ENCODE results near the gene ODAD3.

Gene ODAD3

GRCh38 chr19:11375143-11375948 lies 59.6 kb downstream of the ODAD3 start:
- Histone ChIP-seq H4K20me1 (ENCODE audit: insufficient read depth, low read length) (no peaks in the 10 kb centered on the region), H3K27ac (ENCODE audit: low read length) (peak overlapping the region; percentile 94), H3K27me3 (ENCODE audit: insufficient read depth, low read length, poor library complexity) (no peaks in the 10 kb centered on the region), H3K9ac (ENCODE audit: low read depth, low read length) (peak overlapping the region; percentile 78), H3K79me2 (ENCODE audit: insufficient read depth, low read length) (peaks cover 26% of the 10 kb centered on the region), H3K36me3 (ENCODE audit: insufficient read depth, low read length) (peaks cover 19% of the 10 kb centered on the region), H3K4me3 (ENCODE audit: low read depth in 1 of 2, low read length in 2 of 2) (peak overlapping the region; percentile 25 to 73), H3K4me2 (ENCODE audit: insufficient read depth, low read length) (peak overlapping the region; percentile 97), H3K4me1 (ENCODE audit: insufficient read depth, low read length) (peaks cover 55% of the 10 kb centered on the region), H2AFZ (ENCODE audit: low read depth, low read length) (peak overlapping the region; percentile 64), H3K9me3 (ENCODE audit: insufficient read depth, low read length, severe bottlenecking) (no peaks in the 10 kb centered on the region)
- TF ChIP-seq CTCF (IDR thresholded peaks at IDR 0.05; ENCODE audit: borderline replicate concordance, extremely low read depth, low read length, poor library complexity, severe bottlenecking) (no peak), EZH2 (IDR thresholded peaks at IDR 0.05; ENCODE audit: borderline replicate concordance, low read depth, low read length, severe bottlenecking) (no peak)
- ATAC-seq (ENCODE audit: insufficient read depth, low read depth): peak; percentile 62
- peak; percentile 91 for DNase-seq

GRCh38 chr19:11374433-11375142 lies 60.3 kb downstream of the ODAD3 start, which contains the start of gene SWSAP1:
Gene SWSAP1 (plus strand): TSS chr19:11374666. CDS start chr19:11374681, 15 bp downstream.
- H4K20me1 ChIP-seq (ENCODE audit: insufficient read depth, low read length): no peaks in the 10 kb centered on the region
- peaks cover 20% of the 10 kb centered on the region for H3K79me2 ChIP-seq (ENCODE audit: insufficient read depth, low read length)
- H3K9ac ChIP-seq (ENCODE audit: low read depth, low read length): peak within 1 kb of the TSS; percentile 78
- peak within 1 kb of the TSS; percentile 80 for H2AFZ ChIP-seq (ENCODE audit: low read depth, low read length)
- peaks cover 48% of the 10 kb centered on the region for H3K4me1 ChIP-seq (ENCODE audit: insufficient read depth, low read length)
- H3K27ac ChIP-seq (ENCODE audit: low read length): peak within 1 kb of the TSS; percentile 94
- peak within 1 kb of the TSS; percentile 30 to 73 for H3K4me3 ChIP-seq (ENCODE audit: low read depth in 1 of 2, low read length in 2 of 2)
- peak within 1 kb of the TSS; percentile 97 for H3K4me2 ChIP-seq (ENCODE audit: insufficient read depth, low read length)
- H3K9me3 ChIP-seq (ENCODE audit: insufficient read depth, low read length, severe bottlenecking): no peaks in the 10 kb centered on the region
- peak; percentile 90 for ATAC-seq (ENCODE audit: insufficient read depth, low read depth)
- H3K27me3 ChIP-seq (ENCODE audit: insufficient read depth, low read length, poor library complexity): no peaks in the 10 kb centered on the region
- TF ChIP-seq EZH2 (IDR thresholded peaks at IDR 0.05; ENCODE audit: borderline replicate concordance, low read depth, low read length, severe bottlenecking): no peak
- TF ChIP-seq CTCF (IDR thresholded peaks at IDR 0.05; ENCODE audit: borderline replicate concordance, extremely low read depth, low read length, poor library complexity, severe bottlenecking): no peak
- peaks cover 19% of the 10 kb centered on the region for H3K36me3 ChIP-seq (ENCODE audit: insufficient read depth, low read length)
- peak; percentile 99 for DNase-seq

- DNase-seq (no peak), ATAC-seq (ENCODE audit: insufficient read depth, low read depth) (no peak)
- peak overlapping the region; percentile 97 for H3K4me2 ChIP-seq (ENCODE audit: insufficient read depth, low read length)
- no peaks in the 10 kb centered on the region for H3K27me3 ChIP-seq (ENCODE audit: insufficient read depth, low read length, poor library complexity)
- peak overlapping the region; percentile 91 for H3K27ac ChIP-seq (ENCODE audit: low read length)
- H3K36me3 ChIP-seq (ENCODE audit: insufficient read depth, low read length): peaks cover 19% of the 10 kb centered on the region
- peak overlapping the region; percentile 30 to 73; a peak in 3 of 4 replicates for H3K4me3 ChIP-seq (ENCODE audit: low read depth in 1 of 2, low read length in 2 of 2)
- TF ChIP-seq CTCF (IDR thresholded peaks at IDR 0.05; ENCODE audit: borderline replicate concordance, extremely low read depth, low read length, poor library complexity, severe bottlenecking) (no peak), EZH2 (IDR thresholded peaks at IDR 0.05; ENCODE audit: borderline replicate concordance, low read depth, low read length, severe bottlenecking) (no peak)
- no peaks in the 10 kb centered on the region for H4K20me1 ChIP-seq (ENCODE audit: insufficient read depth, low read length)
- H3K9ac ChIP-seq (ENCODE audit: low read depth, low read length): peak overlapping the region; percentile 78
- H3K4me1 ChIP-seq (ENCODE audit: insufficient read depth, low read length): peaks cover 42% of the 10 kb centered on the region
- peak overlapping the region; percentile 80 for H2AFZ ChIP-seq (ENCODE audit: low read depth, low read length)
- no peaks in the 10 kb centered on the region for H3K9me3 ChIP-seq (ENCODE audit: insufficient read depth, low read length, severe bottlenecking)
- peaks cover 20% of the 10 kb centered on the region for H3K79me2 ChIP-seq (ENCODE audit: insufficient read depth, low read length)
These were observed 61.0 kb downstream of the ODAD3 start for GRCh38 chr19:11373885-11374432.

Measured in DND-41 (cell line).